Neural progenitor cell (in vitro differentiated cells): ENCODE measurements around the gene INCA1. TPM values are rescaled to one million over a fixed set of nuclear protein-coding genes. Genes with fewer than 3 reads are reported as not detected.

ENCODE experiments used
- DNase-seq: peaks from one replicate; pipeline ENCODE4 v3.0.0-alpha.2; 2016; ENCODE audit warnings: low spot score
- H2AFZ ChIP-seq: fragments of 200-600 bp; sonication (generic); replicated peaks from 2 replicates; pipeline ENCODE4 v1.6.1; 2016; ENCODE audit warnings: antibody characterized with exemption
- H3F3A ChIP-seq: fragments of 200-600 bp; sonication (generic); 2 replicates; pipeline ENCODE4 v1.6.1; 2016; ENCODE audit warnings: antibody characterized with exemption, low read depth
- H3K27ac ChIP-seq: fragments of 200-600 bp; sonication (generic); 2 replicates; pipeline ENCODE4 v1.5.1; 2016; ENCODE audit warnings: mild to moderate bottlenecking
- H3K27me3 ChIP-seq: fragments of 200-600 bp; sonication (generic); 2 replicates; pipeline ENCODE4 v1.6.1; 2016; ENCODE audit warnings: mild to moderate bottlenecking, moderate library complexity
- H3K36me3 ChIP-seq: fragments of 200-600 bp; sonication (generic); 2 replicates; pipeline ENCODE4 v1.5.1; 2016
- H3K4me1 ChIP-seq: fragments of 200-600 bp; sonication (generic); 2 replicates; pipeline ENCODE4 v1.6.1; 2016; ENCODE audit warnings: mixed run types
- H3K4me2 ChIP-seq: fragments of 200-600 bp; sonication (generic); 2 replicates; pipeline ENCODE4 v1.6.1; 2016
- H3K4me3 ChIP-seq: fragments of 200-600 bp; sonication (generic); 2 replicates; pipeline ENCODE4 v1.5.1; 2016
- H3K79me2 ChIP-seq: fragments of 200-600 bp; sonication (generic); 2 replicates; pipeline ENCODE4 v1.6.1; 2016; ENCODE audit warnings: low read depth
- H3K9ac ChIP-seq: fragments of 200-600 bp; sonication (generic); 2 replicates; pipeline ENCODE4 v1.6.1; 2016
- H3K9me3 ChIP-seq: fragments of 200-600 bp; sonication (generic); 2 replicates; pipeline ENCODE4 v1.5.1; 2016; ENCODE audit warnings: low read depth
- H4K20me1 ChIP-seq: fragments of 200-600 bp; sonication (generic); 2 replicates; pipeline ENCODE4 v1.6.1; 2016; ENCODE audit warnings: low read depth
- H3K27ac Mint-ChIP-seq: 3 replicates; pipeline ENCODE4 v1.8.0; 2021; ENCODE audit warnings: mixed read lengths
- H3K27me3 Mint-ChIP-seq: 2 replicates; pipeline ENCODE4 v1.8.0; 2022; ENCODE audit warnings: low read depth, mild to moderate bottlenecking, inconsistent platforms, moderate library complexity, mixed read lengths; ENCODE audit not compliant: insufficient read depth
- H3K36me3 Mint-ChIP-seq: 3 replicates; pipeline ENCODE4 v1.8.0; 2021; ENCODE audit warnings: mixed read lengths
- H3K4me1 Mint-ChIP-seq: 3 replicates; pipeline ENCODE4 v1.8.0; 2021; ENCODE audit warnings: mixed read lengths
- H3K4me3 Mint-ChIP-seq: 3 replicates; pipeline ENCODE4 v1.8.0; 2021; ENCODE audit warnings: mild to moderate bottlenecking, moderate library complexity, mixed read lengths
- H3K9me3 Mint-ChIP-seq: 3 replicates; pipeline ENCODE4 v1.8.0; 2020; ENCODE audit warnings: mixed read lengths
- EZH2 ChIP-seq: fragments of 200-600 bp; sonication (generic); IDR thresholded peaks from 2 replicates; pipeline ENCODE4 v1.6.1; 2017; ENCODE audit warnings: antibody characterized with exemption, mild to moderate bottlenecking, moderate library complexity
- EZH2phosphoT487 ChIP-seq: fragments of 200-600 bp; sonication (generic); IDR thresholded peaks from 2 replicates; pipeline ENCODE4 v1.6.1; 2017; ENCODE audit warnings: antibody characterized with exemption
- total RNA-seq: library from RNA; depleted of rRNA; stranded (reverse); fragments of >200 nt; gene quantifications from 2 replicates; pipeline ENCODE4 v1.2.3, GENCODE V29; 2015; ENCODE audit warnings: low replicate concordance
- TF ChIP-seq, protein P1 (sequence below): fragments of 200-600 bp; sonication (generic); IDR thresholded peaks from 2 replicates; pipeline ENCODE4 v1.5.1; 2017; ENCODE audit warnings: antibody characterized with exemption, mild to moderate bottlenecking

INCA1 gene
- total RNA-seq, 1 donor from 2014 or later = 0.52 TPM

DNA sequence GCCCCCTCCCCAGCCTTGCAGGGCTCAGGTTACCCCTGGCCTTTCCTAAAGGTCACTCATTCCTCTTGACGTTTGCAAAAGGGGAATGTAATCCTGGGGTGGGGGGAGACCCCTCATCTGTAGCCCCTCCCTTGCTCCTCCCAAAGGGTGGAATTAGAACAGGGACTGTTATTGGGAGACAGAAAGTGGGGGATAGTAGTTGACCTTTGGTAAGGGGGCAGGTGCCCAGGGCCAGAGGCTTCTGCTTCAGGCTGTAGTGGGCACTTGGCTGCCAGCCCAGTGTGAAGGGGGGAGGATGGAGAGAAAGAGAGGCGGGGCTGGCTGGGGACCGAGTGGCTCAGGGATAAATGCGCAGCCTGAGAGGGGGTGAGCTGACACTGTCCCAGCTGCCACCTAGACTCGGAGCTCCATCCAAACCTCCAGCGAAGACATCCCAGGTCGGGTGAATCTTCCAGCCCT lies 46.5 kb downstream of the INCA1 start, which contains the start of gene ENO3:
ENO3 (plus strand) TSS at position 374 of the 459 bp plus-strand sequence. CDS start 711 bp downstream, outside the sequence.
- Histone ChIP-seq H3K9me3 (no peaks in the 10 kb centered on the region), H2AFZ (no peak within 1 kb of the TSS), H3K79me2 (peaks cover 32% of the 10 kb centered on the region)

DNA sequence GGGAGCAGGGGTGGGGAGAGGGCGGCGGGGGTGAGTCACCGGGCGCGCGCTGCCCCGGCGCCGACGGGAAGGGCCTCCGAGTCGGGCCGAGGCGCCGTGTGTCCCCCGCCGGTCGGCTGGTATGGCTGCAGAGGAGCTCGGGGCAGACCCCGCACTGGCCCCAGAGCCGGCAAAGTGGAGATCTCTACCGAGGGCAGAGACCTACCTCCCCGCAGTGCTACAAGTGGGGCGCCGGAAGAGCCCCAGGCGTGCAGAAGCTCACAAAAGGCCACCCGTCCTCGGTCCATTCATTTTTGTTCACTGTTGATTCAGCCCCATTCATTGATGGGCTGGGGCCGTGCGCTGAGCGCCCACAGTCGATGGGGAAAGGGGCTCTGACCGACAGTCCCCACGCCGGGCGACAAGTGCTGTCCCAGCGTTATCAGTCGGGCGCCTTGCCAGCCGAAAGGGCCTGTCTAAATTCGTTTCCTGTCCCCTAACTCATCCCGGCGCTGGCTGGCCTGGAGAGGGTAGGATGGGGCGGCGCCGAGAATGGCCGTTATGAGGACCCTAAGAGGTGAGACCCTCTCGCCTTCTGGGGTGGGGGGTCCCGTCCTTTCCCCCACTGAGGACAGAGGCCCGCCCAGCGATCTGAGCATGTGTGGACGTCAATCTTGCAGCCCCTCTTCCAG lies 47.1 kb downstream of the INCA1 start:
- H3K27me3 Mint-ChIP-seq = peaks cover 11% of the 10 kb centered on the region
- Histone ChIP-seq H3K79me2 (peaks cover 38% of the 10 kb centered on the region), H4K20me1 (peaks cover 26% of the 10 kb centered on the region), H3F3A (peaks cover 67% of the 10 kb centered on the region), H3K9ac (no peak overlapping the region), H3K36me3 (no peaks in the 10 kb centered on the region), H3K4me2 (peak overlapping the region; percentile 87), H2AFZ (no peak overlapping the region), H3K27me3 (no peaks in the 10 kb centered on the region), H3K9me3 (no peaks in the 10 kb centered on the region), H3K4me3 (peak overlapping the region; percentile 77), H3K27ac (peak overlapping the region; percentile 85), H3K4me1 (peaks cover 22% of the 10 kb centered on the region)
- TF ChIP-seq EZH2 (no peak), EZH2phosphoT487 (no peak)
- TF ChIP-seq, protein P1, sequence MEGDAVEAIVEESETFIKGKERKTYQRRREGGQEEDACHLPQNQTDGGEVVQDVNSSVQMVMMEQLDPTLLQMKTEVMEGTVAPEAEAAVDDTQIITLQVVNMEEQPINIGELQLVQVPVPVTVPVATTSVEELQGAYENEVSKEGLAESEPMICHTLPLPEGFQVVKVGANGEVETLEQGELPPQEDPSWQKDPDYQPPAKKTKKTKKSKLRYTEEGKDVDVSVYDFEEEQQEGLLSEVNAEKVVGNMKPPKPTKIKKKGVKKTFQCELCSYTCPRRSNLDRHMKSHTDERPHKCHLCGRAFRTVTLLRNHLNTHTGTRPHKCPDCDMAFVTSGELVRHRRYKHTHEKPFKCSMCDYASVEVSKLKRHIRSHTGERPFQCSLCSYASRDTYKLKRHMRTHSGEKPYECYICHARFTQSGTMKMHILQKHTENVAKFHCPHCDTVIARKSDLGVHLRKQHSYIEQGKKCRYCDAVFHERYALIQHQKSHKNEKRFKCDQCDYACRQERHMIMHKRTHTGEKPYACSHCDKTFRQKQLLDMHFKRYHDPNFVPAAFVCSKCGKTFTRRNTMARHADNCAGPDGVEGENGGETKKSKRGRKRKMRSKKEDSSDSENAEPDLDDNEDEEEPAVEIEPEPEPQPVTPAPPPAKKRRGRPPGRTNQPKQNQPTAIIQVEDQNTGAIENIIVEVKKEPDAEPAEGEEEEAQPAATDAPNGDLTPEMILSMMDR = no peak
- H3K4me1 Mint-ChIP-seq = peaks cover 43% of the 10 kb centered on the region
- peak overlapping the region; percentile 96 for H3K27ac Mint-ChIP-seq
- peak overlapping the region; percentile 85 for H3K4me3 Mint-ChIP-seq
- H3K9me3 Mint-ChIP-seq = no peaks in the 10 kb centered on the region
- DNase-seq = peak; percentile 72
- H3K36me3 Mint-ChIP-seq = peaks cover 15% of the 10 kb centered on the region

More for the DNA sequence above, 46.5 kb downstream of the INCA1 start, which contains the start of gene ENO3:
- H3K36me3 ChIP-seq = no peaks in the 10 kb centered on the region
- no peaks in the 10 kb centered on the region for H3K27me3 ChIP-seq
- no peak within 1 kb of the TSS for H3K9ac ChIP-seq
- Mint-ChIP-seq H3K9me3 (no peaks in the 10 kb centered on the region), H3K27ac (peak within 1 kb of the TSS; percentile 96), H3K4me1 (peaks cover 38% of the 10 kb centered on the region), H3K4me3 (peak within 1 kb of the TSS; percentile 85), H3K27me3 (peaks cover 11% of the 10 kb centered on the region), H3K36me3 (peaks cover 9% of the 10 kb centered on the region)
- peaks cover 21% of the 10 kb centered on the region for H4K20me1 ChIP-seq
- H3K27ac ChIP-seq = peak within 1 kb of the TSS; percentile 85
- peak; percentile 78 for DNase-seq
- H3K4me2 ChIP-seq = peak within 1 kb of the TSS; percentile 87
- peak within 1 kb of the TSS; percentile 77 for H3K4me3 ChIP-seq
- peaks cover 62% of the 10 kb centered on the region for H3F3A ChIP-seq
- H3K4me1 ChIP-seq = peaks cover 22% of the 10 kb centered on the region
- TF ChIP-seq, protein P1 = no peak
- TF ChIP-seq EZH2phosphoT487 (no peak), EZH2 (no peak)

DNA sequence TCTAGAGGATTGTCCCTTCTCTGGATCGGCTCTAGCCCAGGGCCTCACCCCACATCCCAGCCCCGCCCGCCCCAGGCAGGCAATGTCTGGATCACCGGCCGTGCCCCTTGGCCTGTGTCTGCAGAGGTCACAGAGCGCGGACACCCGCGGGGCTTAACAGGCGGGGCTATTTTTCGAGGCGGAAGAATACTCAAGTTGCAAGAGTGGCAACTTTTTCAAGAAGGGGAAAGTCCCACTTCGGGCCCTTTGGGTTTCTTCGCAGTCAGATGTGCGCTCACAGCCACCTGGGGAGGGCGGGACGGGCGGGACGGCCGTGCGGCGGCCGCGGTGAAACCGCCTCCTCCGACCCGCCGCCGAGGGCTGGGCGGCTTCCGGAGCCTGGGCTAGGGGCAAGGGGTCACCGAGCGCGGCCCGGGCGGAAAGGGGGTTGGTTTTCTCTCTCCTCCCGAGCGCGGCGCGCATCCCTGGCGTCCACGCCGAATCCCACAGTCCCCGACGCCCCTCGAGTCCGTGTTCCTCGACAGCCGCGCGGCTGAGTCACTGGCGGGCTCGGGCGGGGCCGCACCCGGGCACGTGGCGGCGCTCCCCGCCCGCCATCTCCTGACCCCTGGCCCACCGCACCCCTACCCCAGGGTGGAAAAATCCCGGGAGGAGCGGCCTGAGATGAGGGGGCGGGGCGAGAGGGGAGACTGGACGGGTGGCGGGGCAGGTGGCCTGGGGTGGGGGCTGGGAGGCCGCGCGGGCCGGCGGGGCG lies 47.8 kb downstream of the INCA1 start:
- peak overlapping the region; percentile 77 for H3K4me3 ChIP-seq
- Mint-ChIP-seq H3K36me3 (peaks cover 16% of the 10 kb centered on the region), H3K4me1 (peaks cover 46% of the 10 kb centered on the region), H3K9me3 (no peaks in the 10 kb centered on the region), H3K27ac (peak overlapping the region; percentile 72), H3K4me3 (peak overlapping the region; percentile 93), H3K27me3 (peaks cover 12% of the 10 kb centered on the region)
- H3K4me1 ChIP-seq = peaks cover 22% of the 10 kb centered on the region
- H3K9ac ChIP-seq = no peak overlapping the region
- H3K36me3 ChIP-seq = no peaks in the 10 kb centered on the region
- H2AFZ ChIP-seq = no peak overlapping the region
- peaks cover 75% of the 10 kb centered on the region for H3F3A ChIP-seq
- TF ChIP-seq EZH2phosphoT487 (no peak), EZH2 (no peak)
- TF ChIP-seq, protein P1 = no peak
- no peaks in the 10 kb centered on the region for H3K9me3 ChIP-seq
- peaks cover 45% of the 10 kb centered on the region for H3K79me2 ChIP-seq
- peak overlapping the region; percentile 87 for H3K4me2 ChIP-seq
- H3K27me3 ChIP-seq = no peaks in the 10 kb centered on the region
- H4K20me1 ChIP-seq = peaks cover 33% of the 10 kb centered on the region
- DNase-seq = peak; percentile 88
- H3K27ac ChIP-seq = peak overlapping the region; percentile 85
